SH-SY5Y (cell line): Measurements from ENCODE around the gene ARHGAP24.

Source experiments
- GATA2 ChIP-seq: IDR thresholded peaks from 2 replicates; pipeline ENCODE4 v1.6.1; 2011; ENCODE audit warnings: mild to moderate bottlenecking, low read depth, low read length
- GATA3 ChIP-seq: IDR thresholded peaks from 2 replicates; pipeline ENCODE4 v1.6.1; 2011; ENCODE audit warnings: low read depth, mild to moderate bottlenecking, low read length, moderate library complexity

- TF ChIP-seq GATA2 = no peak
- TF ChIP-seq GATA3 = no peak
These were observed 394.2 kb downstream of the ARHGAP24 start for GRCh38 chr4:85869181-85869580.
